HG03095 (cell line): ENCODE measurements around the gene CCNJL.
"Not testable (repeated sequence)": the region's sequence is repeated elsewhere in the genome, so short reads cannot be mapped to it uniquely, and the experiment has no call there.

ENCODE experiments used
- ATAC-seq: cut with Tn5 transposase; IDR thresholded peaks from one replicate; pipeline ENCODE4 v1.9.1; 2021; ENCODE audit warnings: moderate library complexity; ENCODE audit not compliant: unreplicated experiment

Gene CCNJL

DNA sequence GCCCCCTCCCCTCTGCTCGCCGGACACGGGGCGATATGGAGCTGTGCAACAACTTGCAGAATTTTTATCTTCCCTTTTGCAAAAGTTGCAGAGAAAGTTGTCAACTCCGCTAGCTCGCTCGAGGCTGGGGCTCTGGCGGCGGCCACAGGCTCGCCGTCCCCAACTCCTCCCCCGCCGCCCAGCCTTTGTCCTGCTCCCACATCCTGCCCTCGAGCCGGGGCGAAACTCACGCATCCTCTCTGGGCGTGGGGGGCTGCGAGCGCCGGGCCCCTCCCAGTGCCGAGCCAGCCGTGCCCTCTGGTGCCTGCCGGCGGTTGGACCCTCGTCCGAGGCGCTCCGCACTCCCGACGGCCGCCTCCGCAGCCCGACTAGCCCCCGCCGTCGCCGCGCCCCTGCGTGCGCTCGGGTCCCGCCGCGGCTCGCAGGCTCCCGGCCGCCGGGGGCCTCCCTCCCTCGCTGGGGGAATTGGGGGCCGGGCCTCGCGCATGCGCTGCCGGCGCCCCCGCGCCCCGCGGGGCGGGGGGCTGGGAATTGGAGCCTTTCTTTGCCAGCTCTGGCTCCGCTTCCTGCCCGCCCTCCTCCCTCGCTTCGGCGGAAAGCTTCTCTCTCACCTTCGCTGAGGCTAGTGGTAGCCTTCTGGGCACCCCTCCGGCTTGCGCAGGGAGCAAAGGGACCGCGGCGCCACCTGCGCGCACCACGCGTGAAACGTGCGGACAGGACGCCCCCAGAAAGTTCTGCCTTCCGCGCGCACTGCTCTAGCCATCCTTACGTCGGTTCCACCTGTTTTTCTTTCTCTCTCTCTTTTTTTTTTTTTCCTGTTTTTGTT is at the start of gene CCNJL:
CCNJL (minus strand) TSS at position 431 of the 826 bp plus-strand sequence. CDS start 641 bp downstream, outside the sequence.
- no peak for ATAC-seq

- no peak for ATAC-seq
Observed at GRCh38 chr5:160361624-160362228, 49.4 kb upstream of the CCNJL start.

DNA sequence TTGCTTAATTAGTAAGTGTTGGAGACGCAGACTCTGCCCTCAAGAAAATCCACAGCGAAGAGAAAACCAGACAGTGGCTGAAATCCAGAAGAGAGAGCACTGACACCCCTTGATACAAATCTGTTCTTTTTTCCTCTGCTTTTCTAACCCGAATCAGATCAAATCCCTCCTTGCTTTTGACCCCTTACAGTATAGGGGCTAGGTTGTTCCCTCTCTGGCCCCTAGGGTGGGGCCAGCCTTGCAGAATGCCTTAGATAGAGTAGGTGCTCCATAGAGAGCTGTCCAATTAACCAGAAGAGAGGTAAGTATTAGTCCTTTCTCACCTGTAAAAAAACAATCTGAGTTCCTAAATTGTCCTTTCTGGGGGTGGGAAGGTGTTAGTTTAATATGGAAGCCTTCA is 47.9 kb upstream of the CCNJL start:
- no peak for ATAC-seq

DNA sequence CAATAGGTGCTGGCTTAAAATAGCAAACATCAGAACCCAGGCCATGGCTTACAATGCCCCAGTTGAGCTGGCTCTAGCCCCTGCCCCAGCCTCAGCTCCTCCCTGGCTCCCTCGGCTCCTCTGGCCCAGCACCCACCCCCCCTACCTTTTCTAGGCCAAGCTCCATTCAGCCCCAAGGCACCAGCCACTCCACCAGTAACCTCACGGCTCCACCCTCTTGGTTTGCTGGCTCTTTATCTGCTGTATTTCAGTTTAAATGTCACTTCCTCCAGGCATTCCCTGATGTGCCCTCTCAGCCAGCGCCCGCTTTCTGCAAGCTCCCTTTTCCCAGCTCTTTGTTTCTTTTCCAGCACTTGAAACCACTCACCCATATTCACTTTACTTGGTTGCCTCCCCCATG is 47.5 kb upstream of the CCNJL start:
- no peak for ATAC-seq

DNA sequence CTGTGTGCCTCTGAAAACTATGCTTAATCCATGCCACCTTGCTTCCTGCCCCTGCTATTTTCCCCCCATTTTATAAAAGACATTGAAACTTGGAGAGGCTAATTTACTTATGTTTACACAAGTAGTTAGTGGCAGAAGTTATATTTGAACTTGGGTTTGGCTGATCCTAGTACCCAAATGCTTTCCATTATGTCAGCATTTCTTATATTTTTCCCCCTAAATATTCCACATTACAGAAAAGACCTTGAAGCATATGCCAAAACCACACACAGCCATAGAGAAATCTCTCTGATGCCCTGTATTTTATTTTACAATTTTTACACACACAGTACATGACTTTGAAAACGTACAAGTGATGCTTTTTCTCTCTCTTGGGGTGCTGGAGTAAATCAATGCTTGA is 46.9 kb upstream of the CCNJL start:
- no peak for ATAC-seq

DNA sequence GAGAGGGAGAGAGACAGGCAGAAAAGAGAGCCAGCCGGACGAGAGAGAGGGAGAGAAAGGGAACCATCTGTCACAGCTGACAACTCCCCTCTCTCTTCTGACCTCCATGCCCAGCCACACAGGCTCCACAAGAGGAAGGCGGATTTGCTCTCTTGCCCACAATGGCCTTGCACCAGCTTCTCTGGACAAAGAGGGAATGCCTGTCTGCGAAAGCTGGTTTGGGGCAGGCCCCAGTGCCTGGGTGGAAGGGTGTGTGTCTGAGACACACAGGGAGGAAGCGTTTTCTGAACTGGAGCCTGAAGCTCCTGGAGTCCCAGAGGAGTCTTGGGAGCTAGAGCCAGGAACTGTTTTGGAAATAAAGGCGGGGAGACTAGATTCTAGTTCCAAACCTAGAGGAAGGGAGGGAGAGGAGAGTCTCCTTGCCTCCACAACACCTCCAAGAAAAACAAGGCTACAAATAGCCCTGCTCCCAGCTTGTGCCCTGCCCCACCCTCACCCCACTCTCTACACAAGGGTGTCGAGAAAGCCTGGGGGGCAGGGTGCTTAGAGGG is 45.6 kb upstream of the CCNJL start:
- no peak for ATAC-seq

- no peak for ATAC-seq
Observed at GRCh38 chr5:160357394-160357793, 45.0 kb upstream of the CCNJL start.

GRCh38 chr5:160356550-160357347 is 44.4 kb upstream of the CCNJL start:
- ATAC-seq: no peak

- no peak for ATAC-seq
Observed at GRCh38 chr5:160354666-160355065, 42.3 kb upstream of the CCNJL start.

- no peak for ATAC-seq
Observed at GRCh38 chr5:160353379-160353778, 41.0 kb upstream of the CCNJL start.

GRCh38 chr5:160352308-160352707 is 39.9 kb upstream of the CCNJL start:
- no peak for ATAC-seq

DNA sequence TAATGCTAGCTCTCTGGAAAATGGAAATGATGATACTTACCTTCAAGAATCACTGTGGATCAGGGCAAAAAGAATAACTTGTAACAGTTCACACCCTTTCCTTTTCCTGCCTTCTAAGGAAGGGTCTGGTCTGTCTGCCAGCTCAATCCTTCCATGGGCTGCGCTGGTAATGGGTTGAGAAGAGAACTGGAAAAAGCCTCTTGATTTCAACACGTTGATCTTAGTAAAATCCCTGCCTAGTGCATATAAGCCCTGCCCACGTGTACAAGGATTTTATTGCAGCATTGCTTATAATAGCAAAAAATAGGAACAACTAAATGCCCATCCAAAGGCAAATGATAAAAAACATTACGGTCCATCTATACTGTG is 37.6 kb upstream of the CCNJL start:
- ATAC-seq: no peak

DNA sequence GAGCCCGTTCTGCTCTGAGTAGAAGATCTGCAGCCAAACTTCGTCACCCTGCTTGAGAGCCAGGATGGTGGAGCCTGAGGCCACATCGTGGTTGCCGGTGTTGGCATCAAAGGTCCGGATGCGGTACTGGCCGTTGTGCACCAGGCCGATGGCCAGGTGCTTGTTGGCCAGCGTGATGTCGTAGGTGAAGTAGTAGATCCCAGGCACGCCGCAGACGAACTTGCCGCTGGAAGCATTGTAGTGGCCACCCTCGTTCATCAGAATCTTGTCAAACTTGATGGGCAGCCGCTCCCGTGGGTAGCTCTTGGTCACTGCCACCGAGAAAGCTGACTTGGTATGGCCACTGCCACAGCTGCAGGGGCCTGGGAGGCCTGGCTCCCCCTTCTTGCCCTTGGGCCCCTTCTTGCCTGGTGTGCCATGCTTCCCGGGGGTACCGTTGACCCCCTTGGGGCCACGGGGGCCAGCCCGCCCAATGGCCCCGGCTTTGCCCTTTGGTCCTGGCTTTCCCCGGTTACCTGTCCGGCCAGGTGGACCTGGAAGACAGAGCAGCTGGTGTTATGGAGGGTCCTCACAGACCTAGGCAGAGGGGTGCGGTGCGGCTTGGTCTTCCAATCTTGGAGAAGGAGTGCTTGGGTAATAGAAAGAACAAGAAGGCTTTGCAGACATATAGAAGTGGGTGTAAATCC is 37.0 kb upstream of the CCNJL start:
- no peak for ATAC-seq

DNA sequence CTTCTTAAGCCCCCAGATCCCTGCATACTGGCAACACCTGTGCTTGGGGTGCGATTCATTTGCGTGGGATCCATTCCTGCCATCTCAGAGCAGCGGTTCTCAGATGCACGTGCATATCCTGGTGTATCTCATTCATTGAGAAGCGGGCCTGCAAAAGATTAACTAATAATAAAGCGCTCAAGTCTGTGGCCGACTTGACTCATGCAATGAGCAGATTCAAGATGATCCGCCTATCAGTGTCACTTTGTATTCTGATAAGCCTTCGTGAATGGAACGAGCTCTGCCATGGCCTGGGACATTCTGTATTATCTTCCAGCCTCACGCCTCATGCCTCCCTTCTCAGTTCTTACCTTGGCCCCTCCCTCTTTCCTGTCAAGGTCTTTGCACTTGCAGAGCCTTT is 35.7 kb upstream of the CCNJL start:
- no peak for ATAC-seq

DNA sequence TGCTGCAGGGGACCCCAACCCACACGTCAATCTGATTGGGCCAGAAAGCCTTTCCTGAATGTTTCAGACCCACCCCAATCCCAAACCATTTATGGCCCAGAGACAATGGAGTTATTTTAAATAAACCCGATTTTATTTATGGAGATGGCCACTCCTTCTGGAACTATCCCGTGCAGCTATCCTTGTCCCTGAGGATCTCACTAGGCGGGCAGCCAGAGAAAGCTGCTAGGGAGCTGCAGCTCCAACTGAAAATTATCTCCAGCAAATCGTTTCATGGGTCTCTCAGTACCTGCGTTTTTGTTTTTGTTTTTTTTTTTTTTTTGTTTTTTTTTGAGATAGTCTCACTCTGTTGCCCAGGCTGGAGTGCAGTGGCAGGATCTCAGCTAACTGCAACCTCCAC is 35.1 kb upstream of the CCNJL start:
- no peak for ATAC-seq

- no peak for ATAC-seq
Observed at GRCh38 chr5:160342413-160342941, 30.1 kb upstream of the CCNJL start.

DNA sequence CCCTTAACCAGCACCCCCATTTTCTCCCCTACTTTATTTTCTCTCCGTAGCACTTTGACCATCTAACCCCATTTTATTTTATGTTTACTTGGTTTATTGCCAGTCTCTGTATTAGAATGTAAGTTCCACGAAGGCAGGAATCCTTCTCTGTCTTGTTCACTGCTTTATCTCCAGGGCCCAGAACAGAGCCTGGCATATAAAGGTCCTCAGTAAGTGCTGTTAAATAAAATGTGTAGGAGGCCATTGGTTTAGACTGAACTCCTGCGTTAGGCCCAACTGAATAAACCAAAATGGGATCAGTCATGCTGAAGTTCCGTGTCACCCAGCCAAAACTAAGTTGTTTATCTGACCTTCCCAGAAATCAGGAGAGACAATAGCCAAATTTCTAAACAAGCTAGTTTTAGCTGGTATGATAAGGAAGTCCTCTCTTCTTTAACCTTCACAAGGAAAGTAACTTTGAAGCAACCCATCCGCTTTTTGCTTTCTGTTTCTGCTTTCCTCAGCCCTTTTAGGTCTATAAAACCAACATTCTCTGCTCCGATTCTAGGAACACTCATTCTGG is 29.0 kb upstream of the CCNJL start:
- ATAC-seq: no peak

DNA sequence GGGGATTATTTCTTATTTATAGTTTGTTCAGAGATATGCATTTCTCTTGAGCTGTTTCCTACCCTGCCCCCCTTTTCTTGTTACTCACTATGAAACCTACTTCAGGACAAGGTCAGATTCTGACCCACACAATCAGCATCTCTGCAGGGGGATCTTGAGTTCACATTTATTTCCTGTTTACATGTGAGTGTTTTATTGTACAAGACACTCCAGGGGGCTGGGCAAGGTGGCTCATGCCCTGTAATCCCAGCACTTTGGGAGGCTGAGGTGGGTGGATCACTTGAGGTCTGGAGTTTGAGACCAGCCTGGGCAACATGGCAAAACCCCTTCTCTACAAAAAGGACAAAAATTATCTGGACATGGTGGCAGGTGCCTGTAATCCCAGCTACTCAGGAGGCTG is 28.1 kb upstream of the CCNJL start:
- ATAC-seq: not testable (repeated sequence)

- ATAC-seq: no peak
Observed at GRCh38 chr5:160339406-160340130, 27.2 kb upstream of the CCNJL start.

- ATAC-seq: not testable (repeated sequence)
Observed at GRCh38 chr5:160334716-160335115, 22.4 kb upstream of the CCNJL start.
